Endothelial cell of umbilical vein (primary cell): ENCODE data around the gene RAD51B. TPM values are rescaled to one million over a fixed set of nuclear protein-coding genes. Genes with fewer than 3 reads are reported as not detected.

Experiments
- BruUV-seq: library from RNA; stranded (reverse); fragments of 400-500 nt; replicated peaks from 2 replicates; lab custom pipeline; 2021; lab: Mats Ljungman, UMichigan
- CTCF ChIA-PET: fragments of 300-600, 350-600 bp; sonication (Branson Sonifier 250); formaldehyde crosslinking; loops from one replicate; lab custom pipeline; 2021; ENCODE audit warnings: antibody characterized with exemption, inconsistent platforms; lab: Charles Lee
- POLR2A ChIA-PET: fragments of 300-600, 350-600 bp; sonication (Branson Sonifier 250); formaldehyde crosslinking; loops from one replicate; lab custom pipeline; 2021; ENCODE audit warnings: antibody characterized with exemption, inconsistent platforms; lab: Charles Lee
- DNase-seq: peaks from one replicate; pipeline ENCODE4 v3.0.0-alpha.2; 2011; ENCODE audit warnings: low read depth, low spot score
- FAIRE-seq: peaks from 2 replicates; lab custom pipeline; 2011; peaks lifted over from hg19 to GRCh38; lab: Jason Lieb, UNC
- H2AFZ ChIP-seq: 2 replicates; pipeline ENCODE4 v1.6.0; 2012; ENCODE audit warnings: low read depth, low read length, control low read depth, inconsistent platforms
- H3K27ac ChIP-seq: 2 replicates; pipeline ENCODE4 v1.5.1; 2011; ENCODE audit warnings: low read depth, mild to moderate bottlenecking, control low read depth, low read length, moderate library complexity; ENCODE audit not compliant: insufficient read depth
- H3K27me3 ChIP-seq, 2 experiments: 2 replicates each; pipeline versions ENCODE4 v1.6.0 to v1.6.1; 2011; ENCODE audit warnings: low read length in 2 of 2, mixed read lengths in 1 of 2; ENCODE audit not compliant: control insufficient read depth in 2 of 2, insufficient read depth in 2 of 2
- H3K36me3 ChIP-seq, 2 experiments: 2 replicates in 1 of 2; 3 replicates in 1 of 2; pipeline ENCODE4 v1.5.1; 2011; ENCODE audit warnings: low read length in 2 of 2, mild to moderate bottlenecking in 1 of 2, moderate library complexity in 1 of 2; ENCODE audit not compliant: control insufficient read depth in 2 of 2, insufficient read depth in 2 of 2; ENCODE audit errors: extremely low read depth in 1 of 2
- H3K4me1 ChIP-seq: 3 replicates; pipeline ENCODE4 v1.5.1; 2011; ENCODE audit warnings: mild to moderate bottlenecking, low read length; ENCODE audit not compliant: control insufficient read depth, insufficient read depth; ENCODE audit errors: extremely low read depth
- H3K4me2 ChIP-seq: 2 replicates; pipeline ENCODE4 v1.6.1; 2011; ENCODE audit warnings: low read length, control low read depth, mixed read lengths; ENCODE audit not compliant: insufficient read depth
- H3K4me3 ChIP-seq, 3 experiments: fragments of 200-600 bp in 1 of 3; sonication (generic), shearing (Covaris generic) in 1 of 3; replicated peaks in 1 of 3; 2 replicates each; pipeline ENCODE4 v1.5.1; 2011 to 2016; ENCODE audit warnings: control low read depth in 3 of 3, low read length in 3 of 3, mild to moderate bottlenecking in 2 of 3, inconsistent platforms in 1 of 3, low read depth in 1 of 3, moderate library complexity in 1 of 3; ENCODE audit not compliant: insufficient read depth in 1 of 3
- H3K79me2 ChIP-seq: 2 replicates; pipeline ENCODE4 v1.6.0; 2012; ENCODE audit warnings: low read length, inconsistent platforms; ENCODE audit not compliant: control insufficient read depth, insufficient read depth
- H3K9ac ChIP-seq: replicated peaks from 2 replicates; pipeline ENCODE3; 2011; ENCODE audit warnings: low read length, control low read depth; ENCODE audit not compliant: insufficient read depth; ENCODE audit errors: extremely low read depth
- H3K9me1 ChIP-seq: replicated peaks from 3 replicates; pipeline ENCODE4 v1.6.0; 2011; ENCODE audit warnings: mild to moderate bottlenecking, low read length; ENCODE audit not compliant: control insufficient read depth, insufficient read depth; ENCODE audit errors: extremely low read depth
- H3K9me3 ChIP-seq: replicated peaks from 2 replicates; pipeline ENCODE4 v1.5.1; 2012; ENCODE audit warnings: low read length, inconsistent platforms; ENCODE audit not compliant: control insufficient read depth, insufficient read depth
- H4K20me1 ChIP-seq: replicated peaks from 2 replicates; pipeline ENCODE3; 2011; ENCODE audit warnings: mild to moderate bottlenecking, low read length; ENCODE audit not compliant: control insufficient read depth, insufficient read depth; ENCODE audit errors: extremely low read depth
- CTCF ChIP-seq, 2 donors: IDR thresholded peaks; 1 replicate in 1 of 2; 2 replicates in 1 of 2; pipeline ENCODE4 v1.5.1; 2011; ENCODE audit warnings: low read length in 2 of 2, mild to moderate bottlenecking in 2 of 2, moderate library complexity in 2 of 2, control low read depth in 1 of 2, inconsistent platforms in 1 of 2, low read depth in 1 of 2; ENCODE audit not compliant: insufficient read depth in 1 of 2; ENCODE audit errors: extremely low read depth in 1 of 2
- EZH2 ChIP-seq: IDR thresholded peaks from 2 replicates; pipeline ENCODE4 v1.6.1; 2012; ENCODE audit warnings: borderline replicate concordance, low read depth, mild to moderate bottlenecking, moderate library complexity, low read length, inconsistent platforms; ENCODE audit not compliant: severe bottlenecking
- FOS ChIP-seq: IDR thresholded peaks from 2 replicates; pipeline ENCODE4 v1.6.1; 2011; ENCODE audit warnings: mild to moderate bottlenecking, low read length, moderate library complexity, borderline replicate concordance; ENCODE audit not compliant: insufficient read depth
- GATA2 ChIP-seq: IDR thresholded peaks from 2 replicates; pipeline ENCODE4 v1.7.0; 2011; ENCODE audit warnings: low read depth, mild to moderate bottlenecking, moderate library complexity, mixed read lengths, low read length; ENCODE audit not compliant: insufficient read length, insufficient read depth
- JUN ChIP-seq: IDR thresholded peaks from 2 replicates; pipeline ENCODE4 v1.6.1; 2011; ENCODE audit warnings: borderline replicate concordance, low read depth; ENCODE audit not compliant: insufficient read length, insufficient read depth
- MAX ChIP-seq: IDR thresholded peaks from 2 replicates; pipeline ENCODE4 v1.6.1; 2011; ENCODE audit not compliant: insufficient read depth, insufficient read length
- MYC ChIP-seq: IDR thresholded peaks from one replicate; pipeline ENCODE4 v1.6.1; 2011; ENCODE audit warnings: mild to moderate bottlenecking, low read depth, low read length
- POLR2A ChIP-seq: IDR thresholded peaks from 2 replicates; pipeline ENCODE4 v1.6.1; 2012; ENCODE audit warnings: low read depth, mild to moderate bottlenecking, control low read depth, low read length
- POLR2AphosphoS5 ChIP-seq: IDR thresholded peaks from 2 replicates; pipeline ENCODE4 v1.6.1; 2012; ENCODE audit warnings: low read depth, mild to moderate bottlenecking, control low read depth, low read length, moderate library complexity; ENCODE audit not compliant: insufficient read depth
- dilution Hi-C: fragments of 300-500 bp; cut with MboI; formaldehyde crosslinking; loops from one replicate; pipeline ENCODE4 v1.15.0; 2019; ENCODE audit warnings: low sequenced_read_pairs; ENCODE audit not compliant: extremely low pct_ligation_motif_present
- intact Hi-C: fragments of 100-400 bp; cut with micrococcal nuclease; formaldehyde crosslinking; loops from one replicate; pipeline ENCODE4 v1.10.0; 2022
- polyA plus RNA-seq, 4 experiments: library from polyadenylated mRNA; depleted of rRNA in 3 of 4; stranded (reverse) in 3 of 4; unstranded in 1 of 4; fragments of >200 nt; gene quantifications; 2 replicates each; pipeline versions ENCODE4 v1.2.1 to v1.2.3, GENCODE V29; 2011 to 2012; ENCODE audit warnings: missing spikeins in 1 of 4
- total RNA-seq: library from RNA; stranded (reverse); gene quantifications from 2 replicates; pipeline ENCODE4 v1.2.3, GENCODE V29; 2021

The RAD51B gene
- total and polyA plus RNA-seq, 2 donors (not counting 3 experiments of a cell fraction or from before 2014, with no cell fraction given), result 3.9 to 19.0 TPM

DNA sequence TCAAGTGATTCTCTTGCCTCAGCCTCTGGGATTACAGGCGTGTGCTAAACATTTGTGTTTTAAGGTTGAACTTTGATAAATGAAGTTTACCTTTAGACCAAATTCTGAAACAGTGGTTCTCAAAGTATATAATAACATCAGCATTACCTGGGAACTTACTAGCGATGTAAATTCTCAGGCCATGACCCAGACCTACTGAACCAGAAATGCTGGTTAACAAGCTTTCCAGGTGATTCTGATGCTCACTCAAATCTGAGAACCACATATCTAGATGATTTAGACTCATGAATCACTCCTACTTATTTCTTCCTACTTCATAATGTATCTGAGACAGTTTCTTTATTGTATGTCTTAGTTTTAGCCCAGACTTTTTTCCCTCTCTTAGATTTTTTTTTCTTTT, 43.6 kb downstream of the RAD51B start:
- Histone ChIP-seq H3K9ac (no peak overlapping the region), H3K4me3 (no peak overlapping the region), H3K9me1 (no peaks in the 10 kb centered on the region), H2AFZ (no peak overlapping the region), H3K9me3 (no peaks in the 10 kb centered on the region), H4K20me1 (no peaks in the 10 kb centered on the region), H3K79me2 (no peaks in the 10 kb centered on the region), H3K27ac (no peak overlapping the region), H3K27me3 (no peaks in the 10 kb centered on the region), H3K4me2 (no peak overlapping the region), H3K4me1 (peaks cover 10% of the 10 kb centered on the region), H3K36me3 (no peaks in the 10 kb centered on the region)
- intact Hi-C loops (no loop called here), dilution Hi-C loops (no loop called here)
- ChIA-PET CTCF (interaction anchor here (1.1 kb wide), 1 partner anchor 26 kb away, joined by 3 read pairs; no protein-coding TSS in a partner anchor), POLR2A (no interaction called here)
- no TSS peak for BruUV-seq
- TF ChIP-seq GATA2 (no peak), FOS (no peak), MAX (no peak), POLR2A (no peak), MYC (no peak), CTCF (IDR thresholded peaks at IDR 0.05; ENCODE audit: extremely low read depth in 1 of 2, insufficient read depth in 1 of 2, low read depth in 1 of 2, low read length in 2 of 2) (no peak), JUN (no peak), EZH2 (no peak), POLR2AphosphoS5 (no peak)
- DNase-seq (no peak), FAIRE-seq (no peak)
